Stimulated activated CD4-positive, alpha-beta T cell treated with anti-CD3 and anti-CD28 coated beads, Interleukin-15, amount 100 ng/mL, for 24 hours (primary cell): Measurements from ENCODE around the gene SNAP25.
A peak's percentile ranks its signal among the peaks of the same experiment; 100 is the strongest.

ENCODE experiments used
- DNase-seq: peaks from one replicate; pipeline ENCODE4 v3.0.0-alpha.2; 2020

Gene SNAP25

GRCh38 chr20:10217721-10218410, 764 bp upstream of the SNAP25 start:
- peak; percentile 30 for DNase-seq

GRCh38 chr20:10219452-10219791, 792 bp downstream of the SNAP25 start:
- peak; percentile 67 for DNase-seq

GRCh38 chr20:10219993-10220750, 1.5 kb downstream of the SNAP25 start:
- no peak for DNase-seq

DNA sequence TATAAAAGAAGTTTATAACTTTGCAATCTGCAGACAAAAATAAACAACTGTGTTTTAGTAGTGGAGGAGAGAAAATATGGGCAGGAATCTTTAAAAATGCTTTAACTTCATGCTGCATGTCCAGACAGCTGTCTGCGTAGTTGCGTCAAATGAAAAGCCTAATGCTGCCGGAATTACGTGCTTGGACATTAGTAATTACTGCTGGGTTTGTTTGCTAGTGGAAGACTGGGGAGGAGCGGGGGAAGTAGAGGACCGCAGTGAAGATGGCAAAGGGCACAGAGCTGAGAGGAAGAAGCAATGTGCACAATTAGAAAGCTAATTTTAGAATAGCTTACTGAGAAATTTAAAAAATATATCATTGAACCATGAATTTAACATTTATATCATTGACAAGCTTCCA, 2.4 kb downstream of the SNAP25 start:
- DNase-seq, result no peak

- DNase-seq, result no peak
Measured at GRCh38 chr20:10225439-10226060, 6.9 kb downstream of the SNAP25 start.

DNA sequence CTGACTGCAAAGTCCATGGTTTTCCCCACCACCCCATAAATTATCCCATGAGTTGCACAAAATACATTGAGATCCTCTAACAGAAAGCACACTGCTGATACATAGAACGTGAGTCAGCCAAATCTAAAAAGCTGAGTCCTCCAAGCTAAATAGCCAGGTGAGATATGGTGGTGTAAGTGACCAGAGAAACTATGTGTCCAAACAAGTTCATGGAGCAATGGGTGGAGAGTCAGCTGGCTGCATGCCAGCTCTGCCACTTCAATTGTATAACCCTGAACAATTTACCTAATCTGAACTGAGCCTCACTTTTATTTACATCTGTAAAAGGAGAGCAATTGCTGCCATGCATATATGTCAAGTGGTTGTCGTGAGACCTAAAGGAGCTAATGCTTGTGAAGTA, 9.7 kb downstream of the SNAP25 start:
- no peak for DNase-seq

DNA sequence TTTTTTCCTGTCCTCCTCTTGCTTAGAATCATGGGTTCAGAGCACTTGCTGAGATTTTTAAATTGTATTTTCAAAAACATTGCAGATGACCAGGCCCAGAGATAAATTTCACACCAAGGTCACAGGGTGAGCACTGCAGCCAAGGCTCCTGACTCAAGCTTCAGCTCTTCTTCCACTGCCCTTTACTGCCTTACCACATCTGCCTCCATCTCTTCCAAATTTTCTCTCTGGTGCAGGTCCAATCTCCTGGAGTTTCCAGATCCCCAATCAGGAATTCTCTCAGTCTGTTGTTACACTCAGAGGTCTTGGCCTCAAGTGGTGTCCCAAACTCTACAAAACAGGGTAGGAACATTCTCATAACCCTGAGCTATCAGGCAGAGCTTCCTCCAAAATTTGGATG, 12.7 kb downstream of the SNAP25 start:
- DNase-seq, result no peak

DNA sequence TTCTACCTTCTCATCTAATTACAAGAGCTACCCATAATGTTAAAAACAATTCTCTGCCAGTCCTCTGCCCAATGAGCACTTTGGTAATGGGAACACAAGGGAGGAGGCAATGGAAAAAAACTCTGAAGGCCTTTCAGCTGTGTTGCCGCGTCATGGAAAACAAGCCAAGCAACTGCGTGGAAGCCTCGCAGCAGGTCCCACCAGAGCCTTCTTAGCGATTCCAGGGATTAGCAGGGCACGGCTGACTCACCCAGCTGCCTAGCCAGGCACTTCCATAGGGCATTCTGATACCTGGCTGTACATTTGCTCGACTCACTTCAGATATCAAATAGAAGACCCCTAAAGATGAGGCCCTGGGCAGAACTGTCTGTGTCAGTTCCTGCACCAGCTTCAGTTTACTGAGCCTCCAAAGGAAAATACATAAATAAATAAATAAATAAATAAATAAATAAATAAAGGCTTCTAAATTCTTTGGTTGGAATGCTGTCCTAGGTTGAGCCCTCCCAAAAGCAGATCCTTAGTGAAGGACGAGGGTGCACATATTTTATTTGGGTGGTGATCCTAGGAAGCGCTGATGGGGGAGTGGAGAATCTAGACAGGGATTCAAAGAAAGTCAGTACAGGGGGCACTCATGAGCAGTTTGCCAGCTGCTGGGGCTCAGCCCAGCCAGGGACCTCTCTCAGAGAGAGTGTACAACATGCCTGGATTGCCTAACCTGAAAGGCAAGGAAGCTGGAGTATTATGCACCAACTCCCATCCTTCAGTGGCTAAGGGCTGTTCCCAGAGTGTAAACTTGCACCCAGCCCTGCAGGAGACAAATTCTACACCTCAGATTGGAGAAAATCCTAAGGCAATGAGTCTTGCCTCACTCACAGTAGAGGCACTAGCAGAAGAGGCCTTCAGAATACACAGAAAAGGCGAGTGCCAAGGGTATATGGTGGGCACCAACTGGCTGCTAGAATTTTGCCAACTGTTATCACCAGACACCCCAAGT, 18.2 kb downstream of the SNAP25 start:
- DNase-seq, result no peak

GRCh38 chr20:10239954-10240353, 21.3 kb downstream of the SNAP25 start:
- DNase-seq, result no peak

- no peak for DNase-seq
Measured at GRCh38 chr20:10240655-10241054, 22.0 kb downstream of the SNAP25 start.

GRCh38 chr20:10242166-10242565, 23.5 kb downstream of the SNAP25 start:
- DNase-seq, result no peak

- no peak for DNase-seq
Measured at GRCh38 chr20:10247440-10247839, 28.8 kb downstream of the SNAP25 start.

DNA sequence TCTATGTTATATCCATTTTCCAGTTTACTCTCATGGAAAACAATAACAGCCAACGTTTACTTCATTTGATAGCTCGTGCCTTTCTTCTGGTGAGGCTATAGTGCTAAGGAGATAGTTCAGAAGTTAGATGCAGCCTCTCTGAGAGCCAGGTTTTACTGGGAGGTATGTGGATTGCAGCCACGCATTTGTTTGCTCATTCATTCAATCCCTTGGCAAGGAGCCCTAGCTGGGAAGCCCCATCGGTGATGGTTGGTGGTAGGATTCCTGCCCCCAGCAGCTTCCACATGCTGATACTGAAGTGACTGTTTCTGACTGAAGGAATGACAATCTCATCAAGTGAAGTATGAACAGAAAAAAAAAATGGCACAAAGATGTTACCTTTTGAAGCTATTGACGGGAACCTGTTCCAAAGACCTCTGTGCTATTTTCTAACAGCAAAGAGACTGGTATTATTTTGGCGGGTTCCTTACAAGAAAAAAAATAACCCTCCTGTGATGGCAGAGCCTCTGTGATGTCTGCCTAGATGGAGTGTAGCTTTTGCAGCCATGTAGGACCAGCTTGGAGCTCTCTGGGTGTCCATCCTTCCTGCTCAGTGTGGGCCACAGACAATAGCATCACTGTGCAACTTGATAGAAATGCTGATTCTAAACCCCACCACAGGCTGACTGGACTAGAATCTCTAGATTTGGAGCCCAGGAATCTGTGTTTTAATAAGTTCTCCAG, 30.6 kb downstream of the SNAP25 start:
- no peak for DNase-seq

- no peak for DNase-seq
Measured at GRCh38 chr20:10249822-10250221, 31.2 kb downstream of the SNAP25 start.

- no peak for DNase-seq
Measured at GRCh38 chr20:10250902-10251301, 32.3 kb downstream of the SNAP25 start.

- DNase-seq, result no peak
Measured at GRCh38 chr20:10253780-10254179, 35.1 kb downstream of the SNAP25 start.

- DNase-seq, result no peak
Measured at GRCh38 chr20:10255846-10256245, 37.2 kb downstream of the SNAP25 start.

- DNase-seq, result no peak
Measured at GRCh38 chr20:10259166-10259565, 40.5 kb downstream of the SNAP25 start.

GRCh38 chr20:10260316-10260715, 41.7 kb downstream of the SNAP25 start:
- no peak for DNase-seq

DNA sequence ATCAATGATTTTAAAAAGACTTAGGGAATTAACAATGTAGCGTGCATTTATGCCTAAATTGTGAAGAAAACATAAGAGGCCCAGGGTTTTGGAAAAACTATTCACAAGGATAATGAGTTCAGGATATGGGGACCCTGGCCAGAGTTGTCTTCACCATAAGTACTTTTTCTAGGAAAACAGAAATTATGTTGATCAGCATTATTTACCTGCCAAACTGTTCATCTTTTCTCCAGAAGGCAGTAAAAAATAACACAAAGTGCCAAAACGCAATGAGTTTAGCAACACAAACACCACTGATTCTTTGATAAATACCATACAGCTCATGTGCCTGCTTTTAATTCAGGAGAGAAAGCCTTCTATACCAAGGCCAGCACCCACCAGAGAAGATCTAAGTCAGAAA, 43.1 kb downstream of the SNAP25 start:
- no peak for DNase-seq

DNA sequence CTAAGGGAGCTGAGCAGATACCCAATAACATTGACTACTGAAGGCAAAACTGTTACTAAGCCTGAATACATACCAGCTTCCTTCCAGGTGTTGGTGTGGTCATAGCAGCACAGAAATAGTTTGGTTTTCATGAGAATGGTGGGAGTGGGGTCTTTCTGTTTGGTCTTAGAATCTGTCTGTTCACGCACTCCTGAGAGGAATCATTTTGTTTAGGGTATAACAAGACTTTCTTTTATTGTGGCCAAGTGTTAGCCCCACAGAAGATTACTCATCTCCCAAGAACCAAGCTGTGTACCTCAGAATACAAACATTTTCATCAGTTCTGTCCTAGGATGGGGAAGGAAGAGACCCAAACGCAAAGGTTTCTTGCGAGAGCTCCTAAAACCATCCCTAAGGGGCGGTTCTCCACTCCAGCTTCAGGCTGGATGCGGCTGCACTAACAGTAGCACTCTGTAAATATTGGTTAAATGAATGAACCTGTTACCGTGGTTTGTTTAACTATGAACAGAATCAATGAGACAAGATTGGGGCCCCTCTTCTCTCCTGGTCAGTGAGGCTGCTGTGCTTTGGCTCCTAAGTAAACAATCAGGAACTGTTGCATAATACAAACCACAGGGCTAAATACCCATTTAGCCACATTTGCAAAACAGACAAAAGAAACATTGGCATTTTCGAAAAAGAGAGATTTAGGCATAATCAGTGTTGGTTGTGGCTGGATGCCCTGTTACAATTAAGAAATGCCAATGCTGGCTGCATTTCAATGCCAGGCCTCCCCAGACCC, 44.9 kb downstream of the SNAP25 start:
- no peak for DNase-seq

DNA sequence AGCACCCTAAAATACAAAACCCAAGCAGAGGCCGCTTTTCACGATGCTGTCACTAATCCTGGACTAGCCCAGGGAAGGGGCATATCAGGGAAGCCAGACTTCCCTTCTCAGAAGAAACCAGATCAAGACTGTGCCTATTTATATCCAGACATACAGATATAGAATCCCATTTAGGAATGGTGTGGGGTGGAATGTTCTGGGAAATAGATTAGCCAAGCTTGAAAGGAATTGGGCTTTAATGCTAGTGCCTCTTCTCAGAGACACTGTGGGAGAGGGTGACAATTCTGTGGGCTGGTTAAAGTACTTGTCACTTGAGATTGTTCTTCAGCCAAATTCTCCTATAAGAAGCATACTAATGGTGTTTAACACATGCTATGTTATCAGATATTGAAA, 45.5 kb downstream of the SNAP25 start:
- DNase-seq, result no peak
